HCT116 (cell line): ENCODE measurements around the gene CDKAL1. TPM values are rescaled to one million over a fixed set of nuclear protein-coding genes. Genes with fewer than 3 reads are reported as not detected.

Experiments used
- ATAC-seq: fragments of 200-7000 bp; cut with Tn5 transposase; 2 replicates; pipeline ENCODE4 v1.9.1; 2020; ENCODE audit warnings: mild to moderate bottlenecking, moderate library complexity
- BruUV-seq: library from RNA; stranded (reverse); fragments of 400-500 nt; replicated peaks from 2 replicates; lab custom pipeline; 2021; lab: Mats Ljungman, UMichigan
- CTCF ChIA-PET: fragments of 300-600 bp; sonication (Branson Sonifier 250); formaldehyde crosslinking; loops from one replicate; lab custom pipeline; 2021; ENCODE audit warnings: antibody characterized with exemption; lab: Charles Lee
- POLR2A ChIA-PET: fragments of 300-600, 350-600 bp; sonication (Branson Sonifier 250); formaldehyde crosslinking; loops from one replicate; lab custom pipeline; 2021; ENCODE audit warnings: antibody characterized with exemption; lab: Charles Lee
- RAD21 ChIA-PET, 2 experiments: fragments of 300-600 bp; sonication (Branson Sonifier 250); formaldehyde crosslinking; loops; one replicate each; lab custom pipeline; 2023; ENCODE audit warnings: low total read pairs in 2 of 2; ENCODE audit not compliant: uncharacterized antibody in 2 of 2, unreplicated experiment in 2 of 2, low non-redundant PET in 1 of 2; lab: Charles Lee
- DNase-seq: peaks from one replicate; pipeline ENCODE4 v3.0.0-alpha.2; 2010; ENCODE audit warnings: low read depth, low spot score
- H2AFZ ChIP-seq: fragments of 200-600 bp; shearing (Covaris generic), sonication (generic); 2 replicates; pipeline ENCODE4 v1.6.1; 2017; ENCODE audit warnings: low read depth, mixed run types, mixed read lengths, antibody characterized with exemption, low read length; ENCODE audit not compliant: poor library complexity, severe bottlenecking
- H3K27ac ChIP-seq: 2 replicates; pipeline ENCODE4 v1.5.1; 2012; ENCODE audit warnings: low read depth, low read length
- H3K27me3 ChIP-seq: fragments of 200-600 bp; sonication (generic); 2 replicates; pipeline ENCODE4 v1.6.1; 2016; ENCODE audit warnings: mixed run types, low read length, mixed read lengths; ENCODE audit not compliant: insufficient read depth
- H3K36me3 ChIP-seq, 2 experiments: fragments of 200-500 bp in 1 of 2; fragments of 200-600 bp in 1 of 2; sonication (Bioruptor generic) in 1 of 2; sonication (generic) in 1 of 2; 2 replicates each; pipeline versions ENCODE4 v1.5.1 to v1.6.1; 2014 to 2016; ENCODE audit warnings: low read length in 2 of 2, inconsistent platforms in 1 of 2, mixed read lengths in 1 of 2, mixed run types in 1 of 2; ENCODE audit not compliant: insufficient read depth in 2 of 2, control insufficient read depth in 1 of 2
- H3K4me1 ChIP-seq, 2 experiments: fragments of 200-600 bp in 1 of 2; sonication (generic) in 1 of 2; 2 replicates each; pipeline versions ENCODE4 v1.5.1 to v1.6.1; 2012 to 2017; ENCODE audit warnings: low read length in 2 of 2, inconsistent platforms in 1 of 2, mild to moderate bottlenecking in 1 of 2, mixed read lengths in 1 of 2, mixed run types in 1 of 2, moderate library complexity in 1 of 2; ENCODE audit not compliant: insufficient read depth in 2 of 2, control insufficient read depth in 1 of 2
- H3K4me2 ChIP-seq: fragments of 200-600 bp; sonication (generic); 2 replicates; pipeline ENCODE4 v1.6.1; 2017; ENCODE audit warnings: mixed run types, low read length, mixed read lengths
- H3K4me3 ChIP-seq, 2 experiments: fragments of 200-600 bp in 1 of 2; sonication (generic) in 1 of 2; replicated peaks in 1 of 2; 2 replicates each; pipeline ENCODE4 v1.5.1; 2011 to 2016; ENCODE audit warnings: low read length in 2 of 2, control low read depth in 1 of 2, low read depth in 1 of 2, mild to moderate bottlenecking in 1 of 2, mixed read lengths in 1 of 2, mixed run types in 1 of 2
- H3K79me2 ChIP-seq: fragments of 200-600 bp; sonication (generic); 2 replicates; pipeline ENCODE4 v1.6.1; 2017; ENCODE audit warnings: mild to moderate bottlenecking, mixed run types, low read length, moderate library complexity, mixed read lengths; ENCODE audit not compliant: insufficient read depth
- H3K9ac ChIP-seq: fragments of 200-600 bp; sonication (generic); 2 replicates; pipeline ENCODE4 v1.6.1; 2016; ENCODE audit warnings: low read length, mixed read lengths
- H3K9me2 ChIP-seq: fragments of 200-600 bp; sonication (generic), shearing (Covaris generic); 2 replicates; pipeline ENCODE4 v1.6.1; 2017; ENCODE audit warnings: mixed run types, mild to moderate bottlenecking, moderate library complexity; ENCODE audit not compliant: insufficient read depth
- H3K9me3 ChIP-seq, 2 experiments: fragments of 200-500 bp in 1 of 2; fragments of 200-600 bp in 1 of 2; sonication (Bioruptor generic) in 1 of 2; sonication (generic) in 1 of 2; 2 replicates each; pipeline ENCODE4 v1.6.1; 2014 to 2017; ENCODE audit warnings: low read length in 2 of 2, mixed read lengths in 2 of 2, inconsistent platforms in 1 of 2, low read depth in 1 of 2, mild to moderate bottlenecking in 1 of 2, mixed run types in 1 of 2, moderate library complexity in 1 of 2; ENCODE audit not compliant: control insufficient read depth in 1 of 2, insufficient read depth in 1 of 2
- H4K20me1 ChIP-seq: fragments of 200-600 bp; sonication (generic), shearing (Covaris generic); 2 replicates; pipeline ENCODE4 v1.6.1; 2017; ENCODE audit warnings: mixed run types, mild to moderate bottlenecking, moderate library complexity; ENCODE audit not compliant: insufficient read depth
- CTCF ChIP-seq, 3 experiments: fragments of 200-600 bp in 1 of 3; sonication (generic) in 1 of 3; IDR thresholded peaks in 2 of 3; conservative IDR thresholded peaks in 1 of 3; 2 replicates each; pipeline ENCODE4 v1.5.1; 2012 to 2017; ENCODE audit warnings: low read depth in 2 of 3, low read length in 2 of 3, antibody characterized with exemption in 1 of 3, borderline replicate concordance in 1 of 3, control low read depth in 1 of 3, mild to moderate bottlenecking in 1 of 3, mixed read lengths in 1 of 3, mixed run types in 1 of 3, moderate library complexity in 1 of 3; ENCODE audit not compliant: insufficient read depth in 1 of 3
- EGR1 ChIP-seq: IDR thresholded peaks from 2 replicates; pipeline ENCODE4 v1.6.1; 2012; ENCODE audit warnings: low read depth
- EZH2 ChIP-seq: fragments of 200-600 bp; sonication (generic); IDR thresholded peaks from 2 replicates; pipeline ENCODE4 v1.6.1; 2017; ENCODE audit warnings: antibody characterized with exemption, mixed run types
- EZH2phosphoT487 ChIP-seq: fragments of 200-600 bp; IDR thresholded peaks from 2 replicates; pipeline ENCODE4 v1.6.1; 2018; ENCODE audit warnings: antibody characterized with exemption, borderline replicate concordance
- RAD21 ChIP-seq: IDR thresholded peaks from 2 replicates; pipeline ENCODE4 v1.6.1; 2012; ENCODE audit warnings: low read depth, mild to moderate bottlenecking
- SIN3A ChIP-seq: IDR thresholded peaks from 2 replicates; pipeline ENCODE4 v1.6.1; 2012; ENCODE audit warnings: low read depth
- TCF7L2 ChIP-seq: IDR thresholded peaks from 2 replicates; pipeline ENCODE4 v1.7.0; 2011; ENCODE audit warnings: borderline replicate concordance, inconsistent platforms; ENCODE audit not compliant: insufficient read depth, insufficient read length; ENCODE audit errors: extremely low read depth
- ZBTB33 ChIP-seq: IDR thresholded peaks from 2 replicates; pipeline ENCODE4 v1.6.1; 2011; ENCODE audit warnings: mild to moderate bottlenecking, low read length, moderate library complexity; ENCODE audit not compliant: insufficient replicate concordance; ENCODE audit errors: extremely low read depth
- intact Hi-C: fragments of 100-400 bp; cut with micrococcal nuclease; formaldehyde crosslinking; loops from 2 replicates; pipeline ENCODE4 v1.10.0; 2022
- total RNA-seq: library from RNA; stranded (reverse); gene quantifications from one replicate; pipeline ENCODE4 v1.2.1, GENCODE V29; 2021; ENCODE audit not compliant: unreplicated experiment
- TF ChIP-seq, protein P1 (sequence below): IDR thresholded peaks from 2 replicates; pipeline ENCODE4 v1.6.1; 2012

The CDKAL1 gene
- total RNA-seq, 1 experiment from 2014 or later = 14.9 TPM

GRCh38 chr6:21245488-21245887 lies 711.2 kb downstream of the CDKAL1 start:
- Histone ChIP-seq H2AFZ (no peak overlapping the region), H3K9me2 (no peaks in the 10 kb centered on the region), H3K9me3 (no peaks in the 10 kb centered on the region), H3K27me3 (no peaks in the 10 kb centered on the region), H4K20me1 (no peaks in the 10 kb centered on the region), H3K4me3 (no peak overlapping the region), H3K27ac (no peak overlapping the region), H3K36me3 (no peaks in the 10 kb centered on the region), H3K4me1 (peaks cover 0 to 5% of the 10 kb centered on the region in 2 experiments; a peak in 1 of 4 replicates), H3K9ac (no peak overlapping the region), H3K4me2 (no peak overlapping the region), H3K79me2 (no peaks in the 10 kb centered on the region)
- ChIA-PET CTCF (no interaction called here), POLR2A (no interaction called here), RAD21 (no interaction called here)
- no TSS peak for BruUV-seq
- no peak for ATAC-seq
- intact Hi-C loops = no loop called here
- no peak for DNase-seq
- TF ChIP-seq CTCF (IDR thresholded peaks at IDR 0.05 in 2 of 3, conservative IDR thresholded peaks at IDR 0.05 in 1 of 3; ENCODE audit: borderline replicate concordance in 1 of 3, insufficient read depth in 1 of 3, low read depth in 2 of 3, low read length in 2 of 3) (no peak), SIN3A (no peak), EGR1 (no peak), ZBTB33 (no peak), TCF7L2 (no peak), EZH2phosphoT487 (no peak), RAD21 (no peak), EZH2 (no peak)
- TF ChIP-seq, protein P1, sequence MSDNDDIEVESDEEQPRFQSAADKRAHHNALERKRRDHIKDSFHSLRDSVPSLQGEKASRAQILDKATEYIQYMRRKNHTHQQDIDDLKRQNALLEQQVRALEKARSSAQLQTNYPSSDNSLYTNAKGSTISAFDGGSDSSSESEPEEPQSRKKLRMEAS = no peak
